ENCODE data around the gene CABP1. TPM values are rescaled to one million over a fixed set of nuclear protein-coding genes. Genes with fewer than 3 reads are reported as not detected.

CABP1 gene
- total and polyA plus RNA-seq, 2 of the 13 experiments (the other 11 are each of a cell fraction or from before 2014, with no cell fraction given), result not detected

DNA sequence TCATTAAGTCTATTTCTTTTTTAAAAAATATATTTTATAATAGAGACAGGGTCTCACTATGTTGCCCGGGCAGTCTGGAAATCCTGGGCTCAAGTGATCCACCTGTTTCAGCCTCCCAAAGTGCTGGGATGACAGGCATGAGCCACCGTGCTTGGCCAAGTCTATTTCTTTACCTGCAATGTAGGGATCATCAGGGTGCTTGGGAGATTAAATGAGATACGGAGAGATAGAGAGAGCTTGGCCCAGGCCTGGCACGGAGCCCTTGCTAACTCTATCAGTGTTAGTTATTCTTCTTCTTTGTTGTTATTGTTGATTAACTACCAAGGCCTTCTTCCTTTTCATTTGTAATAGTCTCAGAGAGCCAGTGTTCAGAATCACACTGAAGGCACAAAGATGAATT is 3.1 kb downstream of the CABP1 start:
- Histone ChIP-seq H3K36me3 (replicated peaks in 1 of 2; ENCODE audit: control insufficient read depth in 1 of 2, insufficient read depth in 2 of 2, low read length in 2 of 2) (no peaks in the 10 kb centered on the region), H2AFZ (ENCODE audit: low read length) (no peak overlapping the region), H3K4me2 (ENCODE audit: low read depth, low read length) (no peak overlapping the region), H3K27ac (ENCODE audit: extremely low read length, insufficient read depth, low read length) (no peak overlapping the region), H3K79me2 (ENCODE audit: insufficient read depth, low read length) (no peaks in the 10 kb centered on the region), H3K9ac (ENCODE audit: insufficient read depth, low read depth, low read length) (no peak overlapping the region), H3K27me3 (ENCODE audit: control insufficient read depth in 1 of 2, insufficient read depth in 2 of 2, low read length in 2 of 2) (peaks cover 10 to 66% of the 10 kb centered on the region in 2 experiments; a peak in 3 of 5 replicates), H3K4me1 (ENCODE audit: insufficient read depth, low read length) (peaks cover 15% of the 10 kb centered on the region), H4K20me1 (ENCODE audit: insufficient read depth, low read length) (peaks cover 6% of the 10 kb centered on the region; the same call in 1 of the 2 replicates), H3K9me3 (ENCODE audit: low read length) (no peaks in the 10 kb centered on the region), H3K4me3 (replicated peaks in 1 of 3; ENCODE audit: insufficient read depth in 1 of 3, low read depth in 2 of 3, low read length in 3 of 3) (no peak overlapping the region)
- ATAC-seq (no peak), DNase-seq (ENCODE audit: low spot score) (no peak), FAIRE-seq (no peak)
- CTCF ChIA-PET (ENCODE audit: low intra/inter-chr PET ratio, low total read pairs), result no interaction called here
- TF ChIP-seq CHD2 (IDR thresholded peaks at IDR 0.05; ENCODE audit: low read depth, low read length) (no peak), CBX5 (CRISPR knock-in tag; IDR thresholded peaks at IDR 0.05; ENCODE audit: borderline replicate concordance) (no peak), MIER3 (CRISPR knock-in tag; IDR thresholded peaks at IDR 0.05; ENCODE audit: borderline replicate concordance) (no peak), GZF1 (CRISPR knock-in tag; IDR thresholded peaks at IDR 0.05) (no peak), SYNCRIP (IDR thresholded peaks at IDR 0.05; ENCODE audit: insufficient read depth, low read depth, low read length) (no peak)
- 33% methylated on average over 4 of the region's 4 CpGs for WGBS (ENCODE audit: low lambda C conversion rate)
- intact Hi-C loops (cut with micrococcal nuclease; ENCODE audit: unreplicated experiment) (no loop called here), in situ Hi-C loops (cut with HindIII; ENCODE audit: extremely low pct_ligation_motif_present, low pct_unique_long_range_greater_than_20kb) (no loop called here)
- no TSS peak for BruUV-seq (replicated peaks)
- POLR2A ChIA-PET, result no interaction called here

DNA sequence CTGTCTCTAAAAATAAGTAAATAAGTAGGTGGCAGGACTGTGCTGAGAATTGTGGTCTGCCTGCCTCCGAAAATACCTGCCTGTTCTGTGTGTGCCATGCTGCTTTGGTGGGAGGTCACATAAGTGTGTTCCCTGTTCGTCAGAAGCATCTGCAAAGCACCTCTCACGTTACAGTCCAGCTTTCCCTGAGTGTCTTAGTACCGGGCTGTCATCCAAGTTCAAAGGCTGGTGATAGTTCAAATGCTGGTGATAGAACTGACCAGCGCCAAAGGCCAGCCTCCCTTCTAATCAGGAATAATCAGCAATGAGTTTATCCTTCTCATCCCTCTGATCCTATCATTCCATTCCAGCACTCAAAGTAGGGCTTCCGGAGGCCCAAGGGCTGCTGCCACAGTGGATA is 5.6 kb downstream of the CABP1 start:
- Histone ChIP-seq H3K4me3 (replicated peaks in 1 of 3; ENCODE audit: insufficient read depth in 1 of 3, low read depth in 2 of 3, low read length in 3 of 3) (no peak overlapping the region), H3K36me3 (replicated peaks in 1 of 2; ENCODE audit: control insufficient read depth in 1 of 2, insufficient read depth in 2 of 2, low read length in 2 of 2) (no peaks in the 10 kb centered on the region), H3K27ac (ENCODE audit: extremely low read length, insufficient read depth, low read length) (no peak overlapping the region), H3K9me3 (ENCODE audit: low read length) (no peaks in the 10 kb centered on the region), H3K79me2 (ENCODE audit: insufficient read depth, low read length) (no peaks in the 10 kb centered on the region), H3K9ac (ENCODE audit: insufficient read depth, low read depth, low read length) (no peak overlapping the region), H3K4me1 (ENCODE audit: insufficient read depth, low read length) (peaks cover 21% of the 10 kb centered on the region), H2AFZ (ENCODE audit: low read length) (no peak overlapping the region), H3K27me3 (ENCODE audit: control insufficient read depth in 1 of 2, insufficient read depth in 2 of 2, low read length in 2 of 2) (peaks cover 12 to 73% of the 10 kb centered on the region in 2 experiments; a peak in 4 of 5 replicates), H4K20me1 (ENCODE audit: insufficient read depth, low read length) (peaks cover 6% of the 10 kb centered on the region; the same call in 1 of the 2 replicates), H3K4me2 (ENCODE audit: low read depth, low read length) (no peak overlapping the region)
- ATAC-seq (no peak), FAIRE-seq (no peak), DNase-seq (ENCODE audit: low spot score) (no peak)
- BruUV-seq (replicated peaks), result no TSS peak
- intact Hi-C loops (cut with micrococcal nuclease; ENCODE audit: unreplicated experiment) (loop anchor here (5.0 kb wide), 1 partner anchor 41 kb away; the partner anchor contains the start of gene MLEC), in situ Hi-C loops (cut with HindIII; ENCODE audit: extremely low pct_ligation_motif_present, low pct_unique_long_range_greater_than_20kb) (loop anchor here (5.0 kb wide), 1 partner anchor 66 kb away; the partner anchor contains the start of gene UNC119B)
- WGBS (ENCODE audit: low lambda C conversion rate), result 9% methylated on average over 6 of the region's 6 CpGs
- POLR2A ChIA-PET, result no interaction called here
- CTCF ChIA-PET (ENCODE audit: low intra/inter-chr PET ratio, low total read pairs), result interaction anchor here (1.5 to 2.4 kb wide), 2 partner anchors 63 to 68 kb away, joined by 6 to 26 read pairs; no protein-coding TSS in a partner anchor
- no peak for TF ChIP-seq KLF15 (CRISPR knock-in tag; IDR thresholded peaks at IDR 0.05; ENCODE audit: borderline replicate concordance)
- no peak for TF ChIP-seq RARG (CRISPR knock-in tag; IDR thresholded peaks at IDR 0.05; ENCODE audit: low read depth)
- TF ChIP-seq NR2F1 (CRISPR knock-in tag; IDR thresholded peaks at IDR 0.05), result no peak
- TF ChIP-seq, protein P1, sequence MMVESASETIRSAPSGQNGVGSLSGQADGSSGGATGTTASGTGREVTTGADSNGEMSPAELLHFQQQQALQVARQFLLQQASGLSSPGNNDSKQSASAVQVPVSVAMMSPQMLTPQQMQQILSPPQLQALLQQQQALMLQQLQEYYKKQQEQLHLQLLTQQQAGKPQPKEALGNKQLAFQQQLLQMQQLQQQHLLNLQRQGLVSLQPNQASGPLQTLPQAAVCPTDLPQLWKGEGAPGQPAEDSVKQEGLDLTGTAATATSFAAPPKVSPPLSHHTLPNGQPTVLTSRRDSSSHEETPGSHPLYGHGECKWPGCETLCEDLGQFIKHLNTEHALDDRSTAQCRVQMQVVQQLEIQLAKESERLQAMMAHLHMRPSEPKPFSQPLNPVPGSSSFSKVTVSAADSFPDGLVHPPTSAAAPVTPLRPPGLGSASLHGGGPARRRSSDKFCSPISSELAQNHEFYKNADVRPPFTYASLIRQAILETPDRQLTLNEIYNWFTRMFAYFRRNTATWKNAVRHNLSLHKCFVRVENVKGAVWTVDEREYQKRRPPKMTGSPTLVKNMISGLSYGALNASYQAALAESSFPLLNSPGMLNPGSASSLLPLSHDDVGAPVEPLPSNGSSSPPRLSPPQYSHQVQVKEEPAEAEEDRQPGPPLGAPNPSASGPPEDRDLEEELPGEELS (CRISPR knock-in tag; IDR thresholded peaks at IDR 0.05), result no peak
- TF ChIP-seq ZNF251 (CRISPR knock-in tag; IDR thresholded peaks at IDR 0.05), result no peak
- no peak for TF ChIP-seq NCOA1 (CRISPR knock-in tag; IDR thresholded peaks at IDR 0.05)
- TF ChIP-seq, protein P2, sequence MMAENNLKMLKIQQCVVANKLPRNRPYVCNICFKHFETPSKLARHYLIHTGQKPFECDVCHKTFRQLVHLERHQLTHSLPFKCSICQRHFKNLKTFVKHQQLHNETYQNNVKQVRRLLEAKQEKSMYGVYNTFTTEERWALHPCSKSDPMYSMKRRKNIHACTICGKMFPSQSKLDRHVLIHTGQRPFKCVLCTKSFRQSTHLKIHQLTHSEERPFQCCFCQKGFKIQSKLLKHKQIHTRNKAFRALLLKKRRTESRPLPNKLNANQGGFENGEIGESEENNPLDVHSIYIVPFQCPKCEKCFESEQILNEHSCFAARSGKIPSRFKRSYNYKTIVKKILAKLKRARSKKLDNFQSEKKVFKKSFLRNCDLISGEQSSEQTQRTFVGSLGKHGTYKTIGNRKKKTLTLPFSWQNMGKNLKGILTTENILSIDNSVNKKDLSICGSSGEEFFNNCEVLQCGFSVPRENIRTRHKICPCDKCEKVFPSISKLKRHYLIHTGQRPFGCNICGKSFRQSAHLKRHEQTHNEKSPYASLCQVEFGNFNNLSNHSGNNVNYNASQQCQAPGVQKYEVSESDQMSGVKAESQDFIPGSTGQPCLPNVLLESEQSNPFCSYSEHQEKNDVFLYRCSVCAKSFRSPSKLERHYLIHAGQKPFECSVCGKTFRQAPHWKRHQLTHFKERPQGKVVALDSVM (CRISPR knock-in tag; IDR thresholded peaks at IDR 0.05), result no peak; the same call in 1 of the 2 replicates
- no peak for TF ChIP-seq MTA3 (CRISPR knock-in tag; IDR thresholded peaks at IDR 0.05)
- TF ChIP-seq ZNF788 (CRISPR knock-in tag; IDR thresholded peaks at IDR 0.05; ENCODE audit: borderline replicate concordance), result no peak
- no peak for TF ChIP-seq CCDC6 (CRISPR knock-in tag; IDR thresholded peaks at IDR 0.05)
- no peak for TF ChIP-seq FIP1L1 (IDR thresholded peaks at IDR 0.05; ENCODE audit: borderline replicate concordance, insufficient read depth, low read depth, low read length)
